Liver (tissue), 3 donors: ENCODE data around the gene CST3.

Source experiments
- EGR1 ChIP-seq, 2 donors: IDR thresholded peaks; 2 replicates each; pipeline ENCODE4 v1.6.1; 2016 to 2018; ENCODE audit warnings: antibody characterized with exemption in 2 of 2, low read depth in 2 of 2
- FOXA1 ChIP-seq: IDR thresholded peaks from 2 replicates; pipeline ENCODE4 v1.6.1; 2016; ENCODE audit warnings: antibody characterized with exemption
- GABPA ChIP-seq, 2 donors: IDR thresholded peaks in 1 of 2; conservative IDR thresholded peaks in 1 of 2; 2 replicates each; pipeline ENCODE4 v1.6.1; 2016; ENCODE audit warnings: antibody characterized with exemption in 2 of 2, mild to moderate bottlenecking in 1 of 2, moderate library complexity in 1 of 2
- HNF4A ChIP-seq, 2 donors: conservative IDR thresholded peaks; 2 replicates each; pipeline ENCODE4 v1.6.1; 2016; ENCODE audit warnings: antibody characterized with exemption in 2 of 2, mild to moderate bottlenecking in 2 of 2
- HNF4G ChIP-seq: IDR thresholded peaks from 2 replicates; pipeline ENCODE4 v1.6.1; 2016; ENCODE audit warnings: antibody characterized with exemption
- RAD21 ChIP-seq, 2 donors: IDR thresholded peaks; 2 replicates each; pipeline ENCODE4 v1.6.1; 2016; ENCODE audit warnings: antibody characterized with exemption in 2 of 2, mild to moderate bottlenecking in 2 of 2
- SP1 ChIP-seq: IDR thresholded peaks from 2 replicates; pipeline ENCODE4 v1.6.1; 2018; ENCODE audit warnings: antibody characterized with exemption, mild to moderate bottlenecking
- TAF1 ChIP-seq: conservative IDR thresholded peaks from 2 replicates; pipeline ENCODE4 v1.6.1; 2016; ENCODE audit warnings: antibody characterized with exemption, mild to moderate bottlenecking
- YY1 ChIP-seq: IDR thresholded peaks from 2 replicates; pipeline ENCODE4 v1.6.1; 2016; ENCODE audit warnings: antibody characterized with exemption, mild to moderate bottlenecking
- TF ChIP-seq, protein P1 (sequence below): fragments of 150-350 bp; IDR thresholded peaks from 2 replicates; pipeline ENCODE4 v1.5.1; 2017; ENCODE audit warnings: improper control_type of control experiment, low read depth, low read length; ENCODE audit not compliant: missing input control
- TF ChIP-seq, protein P2 (sequence below): IDR thresholded peaks from 2 replicates; pipeline ENCODE4 v1.6.1; 2016; ENCODE audit warnings: antibody characterized with exemption
- TF ChIP-seq, protein P3 (sequence below): IDR thresholded peaks from 2 replicates; pipeline ENCODE4 v1.6.1; 2016; ENCODE audit warnings: antibody characterized with exemption, mild to moderate bottlenecking
- TF ChIP-seq, protein P4 (sequence below): IDR thresholded peaks from 2 replicates; pipeline ENCODE4 v1.6.1; 2016; ENCODE audit warnings: antibody characterized with exemption
- TF ChIP-seq, protein P5 (sequence below): IDR thresholded peaks from 2 replicates; pipeline ENCODE4 v1.6.1; 2016; ENCODE audit warnings: antibody characterized with exemption
- donor health status: healthy.
- donor health status: healthy.

DNA sequence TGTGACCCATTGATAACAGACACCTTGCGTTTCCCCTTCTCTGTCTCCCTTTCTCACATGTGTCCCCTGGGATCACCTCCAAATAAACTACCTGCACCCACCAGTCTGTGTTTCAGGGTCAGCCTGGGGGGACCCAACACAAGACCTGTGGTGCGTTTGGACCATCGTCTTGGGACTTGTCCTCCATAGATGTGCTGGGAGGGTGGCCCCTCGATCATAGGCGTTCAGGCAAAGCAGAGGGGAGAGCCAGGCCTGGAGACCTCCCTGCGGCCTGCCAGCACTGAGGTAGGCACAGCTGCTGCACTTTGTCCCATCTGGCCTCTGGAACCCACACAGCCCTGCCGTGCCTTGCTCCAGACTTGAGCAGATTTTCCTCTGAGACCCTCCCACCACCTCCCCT lies 50.1 kb downstream of the CST3 start:
- TF ChIP-seq, protein P1, sequence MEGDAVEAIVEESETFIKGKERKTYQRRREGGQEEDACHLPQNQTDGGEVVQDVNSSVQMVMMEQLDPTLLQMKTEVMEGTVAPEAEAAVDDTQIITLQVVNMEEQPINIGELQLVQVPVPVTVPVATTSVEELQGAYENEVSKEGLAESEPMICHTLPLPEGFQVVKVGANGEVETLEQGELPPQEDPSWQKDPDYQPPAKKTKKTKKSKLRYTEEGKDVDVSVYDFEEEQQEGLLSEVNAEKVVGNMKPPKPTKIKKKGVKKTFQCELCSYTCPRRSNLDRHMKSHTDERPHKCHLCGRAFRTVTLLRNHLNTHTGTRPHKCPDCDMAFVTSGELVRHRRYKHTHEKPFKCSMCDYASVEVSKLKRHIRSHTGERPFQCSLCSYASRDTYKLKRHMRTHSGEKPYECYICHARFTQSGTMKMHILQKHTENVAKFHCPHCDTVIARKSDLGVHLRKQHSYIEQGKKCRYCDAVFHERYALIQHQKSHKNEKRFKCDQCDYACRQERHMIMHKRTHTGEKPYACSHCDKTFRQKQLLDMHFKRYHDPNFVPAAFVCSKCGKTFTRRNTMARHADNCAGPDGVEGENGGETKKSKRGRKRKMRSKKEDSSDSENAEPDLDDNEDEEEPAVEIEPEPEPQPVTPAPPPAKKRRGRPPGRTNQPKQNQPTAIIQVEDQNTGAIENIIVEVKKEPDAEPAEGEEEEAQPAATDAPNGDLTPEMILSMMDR: no peak
- TF ChIP-seq TAF1 (no peak), GABPA (IDR thresholded peaks at IDR 0.05 in 1 of 2, conservative IDR thresholded peaks at IDR 0.05 in 1 of 2) (no peak), SP1 (no peak), RAD21 (IDR thresholded peaks at IDR 0.05) (no peak), YY1 (no peak), FOXA1 (no peak), HNF4G (no peak), EGR1 (IDR thresholded peaks at IDR 0.05; ENCODE audit: low read depth in 2 of 2) (no peak), HNF4A (conservative IDR thresholded peaks at IDR 0.05) (no peak)
- TF ChIP-seq, protein P2, sequence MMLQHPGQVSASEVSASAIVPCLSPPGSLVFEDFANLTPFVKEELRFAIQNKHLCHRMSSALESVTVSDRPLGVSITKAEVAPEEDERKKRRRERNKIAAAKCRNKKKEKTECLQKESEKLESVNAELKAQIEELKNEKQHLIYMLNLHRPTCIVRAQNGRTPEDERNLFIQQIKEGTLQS: no peak
- TF ChIP-seq, protein P3, sequence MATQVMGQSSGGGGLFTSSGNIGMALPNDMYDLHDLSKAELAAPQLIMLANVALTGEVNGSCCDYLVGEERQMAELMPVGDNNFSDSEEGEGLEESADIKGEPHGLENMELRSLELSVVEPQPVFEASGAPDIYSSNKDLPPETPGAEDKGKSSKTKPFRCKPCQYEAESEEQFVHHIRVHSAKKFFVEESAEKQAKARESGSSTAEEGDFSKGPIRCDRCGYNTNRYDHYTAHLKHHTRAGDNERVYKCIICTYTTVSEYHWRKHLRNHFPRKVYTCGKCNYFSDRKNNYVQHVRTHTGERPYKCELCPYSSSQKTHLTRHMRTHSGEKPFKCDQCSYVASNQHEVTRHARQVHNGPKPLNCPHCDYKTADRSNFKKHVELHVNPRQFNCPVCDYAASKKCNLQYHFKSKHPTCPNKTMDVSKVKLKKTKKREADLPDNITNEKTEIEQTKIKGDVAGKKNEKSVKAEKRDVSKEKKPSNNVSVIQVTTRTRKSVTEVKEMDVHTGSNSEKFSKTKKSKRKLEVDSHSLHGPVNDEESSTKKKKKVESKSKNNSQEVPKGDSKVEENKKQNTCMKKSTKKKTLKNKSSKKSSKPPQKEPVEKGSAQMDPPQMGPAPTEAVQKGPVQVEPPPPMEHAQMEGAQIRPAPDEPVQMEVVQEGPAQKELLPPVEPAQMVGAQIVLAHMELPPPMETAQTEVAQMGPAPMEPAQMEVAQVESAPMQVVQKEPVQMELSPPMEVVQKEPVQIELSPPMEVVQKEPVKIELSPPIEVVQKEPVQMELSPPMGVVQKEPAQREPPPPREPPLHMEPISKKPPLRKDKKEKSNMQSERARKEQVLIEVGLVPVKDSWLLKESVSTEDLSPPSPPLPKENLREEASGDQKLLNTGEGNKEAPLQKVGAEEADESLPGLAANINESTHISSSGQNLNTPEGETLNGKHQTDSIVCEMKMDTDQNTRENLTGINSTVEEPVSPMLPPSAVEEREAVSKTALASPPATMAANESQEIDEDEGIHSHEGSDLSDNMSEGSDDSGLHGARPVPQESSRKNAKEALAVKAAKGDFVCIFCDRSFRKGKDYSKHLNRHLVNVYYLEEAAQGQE: no peak
- TF ChIP-seq, protein P4, sequence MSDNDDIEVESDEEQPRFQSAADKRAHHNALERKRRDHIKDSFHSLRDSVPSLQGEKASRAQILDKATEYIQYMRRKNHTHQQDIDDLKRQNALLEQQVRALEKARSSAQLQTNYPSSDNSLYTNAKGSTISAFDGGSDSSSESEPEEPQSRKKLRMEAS: no peak
- TF ChIP-seq, protein P5, sequence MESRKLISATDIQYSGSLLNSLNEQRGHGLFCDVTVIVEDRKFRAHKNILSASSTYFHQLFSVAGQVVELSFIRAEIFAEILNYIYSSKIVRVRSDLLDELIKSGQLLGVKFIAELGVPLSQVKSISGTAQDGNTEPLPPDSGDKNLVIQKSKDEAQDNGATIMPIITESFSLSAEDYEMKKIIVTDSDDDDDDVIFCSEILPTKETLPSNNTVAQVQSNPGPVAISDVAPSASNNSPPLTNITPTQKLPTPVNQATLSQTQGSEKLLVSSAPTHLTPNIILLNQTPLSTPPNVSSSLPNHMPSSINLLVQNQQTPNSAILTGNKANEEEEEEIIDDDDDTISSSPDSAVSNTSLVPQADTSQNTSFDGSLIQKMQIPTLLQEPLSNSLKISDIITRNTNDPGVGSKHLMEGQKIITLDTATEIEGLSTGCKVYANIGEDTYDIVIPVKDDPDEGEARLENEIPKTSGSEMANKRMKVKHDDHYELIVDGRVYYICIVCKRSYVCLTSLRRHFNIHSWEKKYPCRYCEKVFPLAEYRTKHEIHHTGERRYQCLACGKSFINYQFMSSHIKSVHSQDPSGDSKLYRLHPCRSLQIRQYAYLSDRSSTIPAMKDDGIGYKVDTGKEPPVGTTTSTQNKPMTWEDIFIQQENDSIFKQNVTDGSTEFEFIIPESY: no peak
